Measurements from ENCODE around the gene ZKSCAN8. TPM values are rescaled to one million over a fixed set of nuclear protein-coding genes. Genes with fewer than 3 reads are reported as not detected.

ZKSCAN8 gene
- total RNA-seq, 1 donor from 2014 or later: 8.7 TPM

- H3K27me3 ChIP-seq: no peaks in the 10 kb centered on the region
- peak within 1 kb of the TSS; percentile 77 to 78 for H3K27ac ChIP-seq
- peaks cover 3 to 9% of the 10 kb centered on the region in 2 donors for H3K4me1 ChIP-seq
- intact Hi-C loops (cut with DNase I): loop anchor here (5.0 kb wide), 1 partner anchor 233 kb away; no protein-coding TSS in a partner anchor
- peak within 1 kb of the TSS; percentile 72 to 84 for H3K4me3 ChIP-seq
- TF ChIP-seq CTCF (IDR thresholded peaks at IDR 0.05): no peak
- peak in 1 of 2 donors; percentile 89 for DNase-seq (ENCODE audit: low spot score in 2 of 2)
- H3K9me3 ChIP-seq: no peaks in the 10 kb centered on the region
- H3K36me3 ChIP-seq: peaks cover 11 to 18% of the 10 kb centered on the region in 2 donors
Observed at GRCh38 chr6:28124350-28124970, 17.2 kb upstream of the ZKSCAN8 start, which contains the start of gene ZSCAN16. Gene ZSCAN16 (plus strand): TSS chr6:28124609. CDS start chr6:28125444, 835 bp downstream.

GRCh38 chr6:28124971-28125353 is 16.7 kb upstream of the ZKSCAN8 start:
- intact Hi-C loops (cut with DNase I): loop anchor here (5.0 kb wide), 1 partner anchor 232 kb away; no protein-coding TSS in a partner anchor
- H3K4me1 ChIP-seq: peaks cover 3 to 9% of the 10 kb centered on the region in 2 donors
- TF ChIP-seq CTCF (IDR thresholded peaks at IDR 0.05): no peak
- H3K4me3 ChIP-seq: peak overlapping the region; percentile 72 to 84
- no peak for DNase-seq (ENCODE audit: low spot score in 2 of 2)
- peak overlapping the region; percentile 77 to 78 for H3K27ac ChIP-seq
- no peaks in the 10 kb centered on the region for H3K9me3 ChIP-seq
- peaks cover 15 to 17% of the 10 kb centered on the region in 2 donors for H3K36me3 ChIP-seq
- no peaks in the 10 kb centered on the region for H3K27me3 ChIP-seq

GRCh38 chr6:28125401-28125800 is 16.3 kb upstream of the ZKSCAN8 start:
- no peaks in the 10 kb centered on the region for H3K9me3 ChIP-seq
- H3K36me3 ChIP-seq: peaks cover 12 to 17% of the 10 kb centered on the region in 2 donors
- H3K4me3 ChIP-seq: peak overlapping the region in 1 of 2 donors; percentile 84
- TF ChIP-seq CTCF (IDR thresholded peaks at IDR 0.05): no peak
- no peak for DNase-seq (ENCODE audit: low spot score in 2 of 2)
- H3K4me1 ChIP-seq: peaks cover 3 to 9% of the 10 kb centered on the region in 2 donors
- H3K27ac ChIP-seq: no peak overlapping the region
- H3K27me3 ChIP-seq: no peaks in the 10 kb centered on the region
- intact Hi-C loops (cut with DNase I): no loop called here

GRCh38 chr6:28134015-28134414 is 7.7 kb upstream of the ZKSCAN8 start:
- peak in 2 of 3 experiments; percentile 9 to 18 for TF ChIP-seq CTCF (IDR thresholded peaks at IDR 0.05)
- Histone ChIP-seq H3K27ac (no peak overlapping the region), H3K36me3 (peaks cover 0 to 6% of the 10 kb centered on the region in 2 donors), H3K27me3 (no peaks in the 10 kb centered on the region), H3K4me3 (no peak overlapping the region), H3K4me1 (peaks cover 0 to 21% of the 10 kb centered on the region in 2 donors), H3K9me3 (no peaks in the 10 kb centered on the region)
- no peak for DNase-seq (ENCODE audit: low spot score in 2 of 2)
- intact Hi-C loops (cut with DNase I): no loop called here

GRCh38 chr6:28134716-28135115 is 7.0 kb upstream of the ZKSCAN8 start:
- no peak for TF ChIP-seq CTCF (IDR thresholded peaks at IDR 0.05)
- Histone ChIP-seq H3K27me3 (no peaks in the 10 kb centered on the region), H3K4me1 (peaks cover 0 to 21% of the 10 kb centered on the region in 2 donors), H3K9me3 (no peaks in the 10 kb centered on the region), H3K36me3 (peaks cover 0 to 4% of the 10 kb centered on the region in 2 donors), H3K27ac (no peak overlapping the region), H3K4me3 (no peak overlapping the region)
- DNase-seq (ENCODE audit: low spot score in 2 of 2): no peak
- intact Hi-C loops (cut with DNase I): loop anchor here (5.0 kb wide), 3 partner anchors 133 to 848 kb away; partner anchors contain the start of genes ZSCAN26 and ZSCAN31
